Measurements from ENCODE around the gene BRICD5.

- TF ChIP-seq EZH2 (IDR thresholded peaks at IDR 0.05; ENCODE audit: insufficient read depth, poor library complexity, severe bottlenecking), result no peak
- TF ChIP-seq EZH2phosphoT487 (IDR thresholded peaks at IDR 0.05; ENCODE audit: insufficient read depth, low read depth), result no peak
Measured at GRCh38 chr16:2184346-2184745, 26.3 kb downstream of the BRICD5 start.
